GM23338 (cell line): ENCODE measurements around the gene REPIN1.

Experiments
- CREB1 ChIP-seq: fragments of 250-450 bp; sonication (Bioruptor Pico); IDR thresholded peaks from 2 replicates; pipeline ENCODE4 v1.5.0; 2020; ENCODE audit warnings: low read depth, mild to moderate bottlenecking, moderate library complexity
- EZH2 ChIP-seq: fragments of 200-600 bp; sonication (generic); IDR thresholded peaks from one replicate; pipeline ENCODE4 v1.8.0; 2017; ENCODE audit warnings: antibody characterized with exemption, mild to moderate bottlenecking, low read depth; ENCODE audit not compliant: unreplicated experiment
- EZH2phosphoT487 ChIP-seq: fragments of 200-600 bp; sonication (generic); IDR thresholded peaks from one replicate; pipeline ENCODE4 v1.8.1; 2018; ENCODE audit warnings: antibody characterized with exemption; ENCODE audit not compliant: unreplicated experiment
- JUNB ChIP-seq: IDR thresholded peaks from one replicate; pipeline ENCODE4 v1.6.1; 2016; ENCODE audit warnings: antibody characterized with exemption; ENCODE audit not compliant: unreplicated experiment
- NANOG ChIP-seq: IDR thresholded peaks from 2 replicates; pipeline ENCODE4 v1.6.1; 2016; ENCODE audit warnings: antibody characterized with exemption, borderline replicate concordance
- POLR2AphosphoS5 ChIP-seq: IDR thresholded peaks from 2 replicates; pipeline ENCODE4 v1.6.1; 2016; ENCODE audit warnings: antibody characterized with exemption, low read depth
- STAT1 ChIP-seq: IDR thresholded peaks from one replicate; pipeline ENCODE4 v1.6.1; 2016; ENCODE audit warnings: antibody characterized with exemption; ENCODE audit not compliant: unreplicated experiment
- ZNF114 ChIP-seq: fragments of 250-450 bp; sonication (Bioruptor Pico); IDR thresholded peaks from 2 replicates; pipeline ENCODE4 v1.5.0; 2020; ENCODE audit warnings: mild to moderate bottlenecking, moderate library complexity
- ZNF331 ChIP-seq: fragments of 250-450 bp; sonication (Bioruptor Pico); IDR thresholded peaks from 2 replicates; pipeline ENCODE4 v1.5.0; 2020; ENCODE audit warnings: low read depth, mild to moderate bottlenecking, moderate library complexity
- TF ChIP-seq, protein P1 (sequence below): IDR thresholded peaks from one replicate; pipeline ENCODE4 v1.6.1; 2018; ENCODE audit warnings: antibody characterized with exemption; ENCODE audit not compliant: unreplicated experiment
- TF ChIP-seq, protein P2 (sequence below), 2 experiments: fragments of 200-600 bp in 1 of 2; sonication (generic) in 1 of 2; conservative IDR thresholded peaks; 2 replicates each; pipeline versions ENCODE4 v1.5.1 to v1.6.1; 2016 to 2017; ENCODE audit warnings: antibody characterized with exemption in 2 of 2, low read depth in 2 of 2, mild to moderate bottlenecking in 2 of 2, moderate library complexity in 1 of 2
- TF ChIP-seq, protein P3 (sequence below): fragments of 250-450 bp; sonication (Bioruptor Pico); IDR thresholded peaks from 2 replicates; pipeline ENCODE4 v1.5.0; 2020; ENCODE audit warnings: mild to moderate bottlenecking, moderate library complexity
- TF ChIP-seq, protein P4 (sequence below): IDR thresholded peaks from 2 replicates; pipeline ENCODE4 v1.6.1; 2016; ENCODE audit warnings: antibody characterized with exemption

DNA sequence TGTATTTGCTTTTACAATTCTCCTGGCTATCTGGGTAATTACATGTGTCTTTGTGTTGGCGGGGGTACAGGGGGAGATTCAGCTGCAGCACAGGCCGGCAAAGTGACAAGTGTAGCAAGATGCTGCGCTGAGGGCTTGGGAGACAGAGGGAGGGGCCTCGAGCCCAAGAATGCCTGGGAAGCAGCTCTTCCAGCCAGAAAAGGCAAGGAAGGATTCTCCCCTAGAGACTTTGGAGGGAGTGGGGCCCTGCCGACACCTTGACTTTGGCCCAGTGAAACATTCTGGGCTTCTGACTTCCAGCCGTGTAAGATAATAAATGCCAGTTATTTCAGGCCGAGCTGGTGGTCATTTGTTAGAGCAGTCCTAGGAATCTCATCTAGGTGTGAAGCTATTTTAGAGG lies 7.2 kb upstream of the REPIN1 start:
- TF ChIP-seq, protein P1, sequence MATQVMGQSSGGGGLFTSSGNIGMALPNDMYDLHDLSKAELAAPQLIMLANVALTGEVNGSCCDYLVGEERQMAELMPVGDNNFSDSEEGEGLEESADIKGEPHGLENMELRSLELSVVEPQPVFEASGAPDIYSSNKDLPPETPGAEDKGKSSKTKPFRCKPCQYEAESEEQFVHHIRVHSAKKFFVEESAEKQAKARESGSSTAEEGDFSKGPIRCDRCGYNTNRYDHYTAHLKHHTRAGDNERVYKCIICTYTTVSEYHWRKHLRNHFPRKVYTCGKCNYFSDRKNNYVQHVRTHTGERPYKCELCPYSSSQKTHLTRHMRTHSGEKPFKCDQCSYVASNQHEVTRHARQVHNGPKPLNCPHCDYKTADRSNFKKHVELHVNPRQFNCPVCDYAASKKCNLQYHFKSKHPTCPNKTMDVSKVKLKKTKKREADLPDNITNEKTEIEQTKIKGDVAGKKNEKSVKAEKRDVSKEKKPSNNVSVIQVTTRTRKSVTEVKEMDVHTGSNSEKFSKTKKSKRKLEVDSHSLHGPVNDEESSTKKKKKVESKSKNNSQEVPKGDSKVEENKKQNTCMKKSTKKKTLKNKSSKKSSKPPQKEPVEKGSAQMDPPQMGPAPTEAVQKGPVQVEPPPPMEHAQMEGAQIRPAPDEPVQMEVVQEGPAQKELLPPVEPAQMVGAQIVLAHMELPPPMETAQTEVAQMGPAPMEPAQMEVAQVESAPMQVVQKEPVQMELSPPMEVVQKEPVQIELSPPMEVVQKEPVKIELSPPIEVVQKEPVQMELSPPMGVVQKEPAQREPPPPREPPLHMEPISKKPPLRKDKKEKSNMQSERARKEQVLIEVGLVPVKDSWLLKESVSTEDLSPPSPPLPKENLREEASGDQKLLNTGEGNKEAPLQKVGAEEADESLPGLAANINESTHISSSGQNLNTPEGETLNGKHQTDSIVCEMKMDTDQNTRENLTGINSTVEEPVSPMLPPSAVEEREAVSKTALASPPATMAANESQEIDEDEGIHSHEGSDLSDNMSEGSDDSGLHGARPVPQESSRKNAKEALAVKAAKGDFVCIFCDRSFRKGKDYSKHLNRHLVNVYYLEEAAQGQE = no peak
- TF ChIP-seq EZH2 (no peak), ZNF114 (CRISPR knock-in tag) (no peak), ZNF331 (CRISPR knock-in tag) (no peak), POLR2AphosphoS5 (no peak), JUNB (no peak), EZH2phosphoT487 (no peak), CREB1 (CRISPR knock-in tag) (no peak), STAT1 (no peak), NANOG (no peak)
- TF ChIP-seq, protein P2, sequence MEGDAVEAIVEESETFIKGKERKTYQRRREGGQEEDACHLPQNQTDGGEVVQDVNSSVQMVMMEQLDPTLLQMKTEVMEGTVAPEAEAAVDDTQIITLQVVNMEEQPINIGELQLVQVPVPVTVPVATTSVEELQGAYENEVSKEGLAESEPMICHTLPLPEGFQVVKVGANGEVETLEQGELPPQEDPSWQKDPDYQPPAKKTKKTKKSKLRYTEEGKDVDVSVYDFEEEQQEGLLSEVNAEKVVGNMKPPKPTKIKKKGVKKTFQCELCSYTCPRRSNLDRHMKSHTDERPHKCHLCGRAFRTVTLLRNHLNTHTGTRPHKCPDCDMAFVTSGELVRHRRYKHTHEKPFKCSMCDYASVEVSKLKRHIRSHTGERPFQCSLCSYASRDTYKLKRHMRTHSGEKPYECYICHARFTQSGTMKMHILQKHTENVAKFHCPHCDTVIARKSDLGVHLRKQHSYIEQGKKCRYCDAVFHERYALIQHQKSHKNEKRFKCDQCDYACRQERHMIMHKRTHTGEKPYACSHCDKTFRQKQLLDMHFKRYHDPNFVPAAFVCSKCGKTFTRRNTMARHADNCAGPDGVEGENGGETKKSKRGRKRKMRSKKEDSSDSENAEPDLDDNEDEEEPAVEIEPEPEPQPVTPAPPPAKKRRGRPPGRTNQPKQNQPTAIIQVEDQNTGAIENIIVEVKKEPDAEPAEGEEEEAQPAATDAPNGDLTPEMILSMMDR (conservative IDR thresholded peaks at IDR 0.05; ENCODE audit: low read depth in 2 of 2) = no peak
- TF ChIP-seq, protein P3, sequence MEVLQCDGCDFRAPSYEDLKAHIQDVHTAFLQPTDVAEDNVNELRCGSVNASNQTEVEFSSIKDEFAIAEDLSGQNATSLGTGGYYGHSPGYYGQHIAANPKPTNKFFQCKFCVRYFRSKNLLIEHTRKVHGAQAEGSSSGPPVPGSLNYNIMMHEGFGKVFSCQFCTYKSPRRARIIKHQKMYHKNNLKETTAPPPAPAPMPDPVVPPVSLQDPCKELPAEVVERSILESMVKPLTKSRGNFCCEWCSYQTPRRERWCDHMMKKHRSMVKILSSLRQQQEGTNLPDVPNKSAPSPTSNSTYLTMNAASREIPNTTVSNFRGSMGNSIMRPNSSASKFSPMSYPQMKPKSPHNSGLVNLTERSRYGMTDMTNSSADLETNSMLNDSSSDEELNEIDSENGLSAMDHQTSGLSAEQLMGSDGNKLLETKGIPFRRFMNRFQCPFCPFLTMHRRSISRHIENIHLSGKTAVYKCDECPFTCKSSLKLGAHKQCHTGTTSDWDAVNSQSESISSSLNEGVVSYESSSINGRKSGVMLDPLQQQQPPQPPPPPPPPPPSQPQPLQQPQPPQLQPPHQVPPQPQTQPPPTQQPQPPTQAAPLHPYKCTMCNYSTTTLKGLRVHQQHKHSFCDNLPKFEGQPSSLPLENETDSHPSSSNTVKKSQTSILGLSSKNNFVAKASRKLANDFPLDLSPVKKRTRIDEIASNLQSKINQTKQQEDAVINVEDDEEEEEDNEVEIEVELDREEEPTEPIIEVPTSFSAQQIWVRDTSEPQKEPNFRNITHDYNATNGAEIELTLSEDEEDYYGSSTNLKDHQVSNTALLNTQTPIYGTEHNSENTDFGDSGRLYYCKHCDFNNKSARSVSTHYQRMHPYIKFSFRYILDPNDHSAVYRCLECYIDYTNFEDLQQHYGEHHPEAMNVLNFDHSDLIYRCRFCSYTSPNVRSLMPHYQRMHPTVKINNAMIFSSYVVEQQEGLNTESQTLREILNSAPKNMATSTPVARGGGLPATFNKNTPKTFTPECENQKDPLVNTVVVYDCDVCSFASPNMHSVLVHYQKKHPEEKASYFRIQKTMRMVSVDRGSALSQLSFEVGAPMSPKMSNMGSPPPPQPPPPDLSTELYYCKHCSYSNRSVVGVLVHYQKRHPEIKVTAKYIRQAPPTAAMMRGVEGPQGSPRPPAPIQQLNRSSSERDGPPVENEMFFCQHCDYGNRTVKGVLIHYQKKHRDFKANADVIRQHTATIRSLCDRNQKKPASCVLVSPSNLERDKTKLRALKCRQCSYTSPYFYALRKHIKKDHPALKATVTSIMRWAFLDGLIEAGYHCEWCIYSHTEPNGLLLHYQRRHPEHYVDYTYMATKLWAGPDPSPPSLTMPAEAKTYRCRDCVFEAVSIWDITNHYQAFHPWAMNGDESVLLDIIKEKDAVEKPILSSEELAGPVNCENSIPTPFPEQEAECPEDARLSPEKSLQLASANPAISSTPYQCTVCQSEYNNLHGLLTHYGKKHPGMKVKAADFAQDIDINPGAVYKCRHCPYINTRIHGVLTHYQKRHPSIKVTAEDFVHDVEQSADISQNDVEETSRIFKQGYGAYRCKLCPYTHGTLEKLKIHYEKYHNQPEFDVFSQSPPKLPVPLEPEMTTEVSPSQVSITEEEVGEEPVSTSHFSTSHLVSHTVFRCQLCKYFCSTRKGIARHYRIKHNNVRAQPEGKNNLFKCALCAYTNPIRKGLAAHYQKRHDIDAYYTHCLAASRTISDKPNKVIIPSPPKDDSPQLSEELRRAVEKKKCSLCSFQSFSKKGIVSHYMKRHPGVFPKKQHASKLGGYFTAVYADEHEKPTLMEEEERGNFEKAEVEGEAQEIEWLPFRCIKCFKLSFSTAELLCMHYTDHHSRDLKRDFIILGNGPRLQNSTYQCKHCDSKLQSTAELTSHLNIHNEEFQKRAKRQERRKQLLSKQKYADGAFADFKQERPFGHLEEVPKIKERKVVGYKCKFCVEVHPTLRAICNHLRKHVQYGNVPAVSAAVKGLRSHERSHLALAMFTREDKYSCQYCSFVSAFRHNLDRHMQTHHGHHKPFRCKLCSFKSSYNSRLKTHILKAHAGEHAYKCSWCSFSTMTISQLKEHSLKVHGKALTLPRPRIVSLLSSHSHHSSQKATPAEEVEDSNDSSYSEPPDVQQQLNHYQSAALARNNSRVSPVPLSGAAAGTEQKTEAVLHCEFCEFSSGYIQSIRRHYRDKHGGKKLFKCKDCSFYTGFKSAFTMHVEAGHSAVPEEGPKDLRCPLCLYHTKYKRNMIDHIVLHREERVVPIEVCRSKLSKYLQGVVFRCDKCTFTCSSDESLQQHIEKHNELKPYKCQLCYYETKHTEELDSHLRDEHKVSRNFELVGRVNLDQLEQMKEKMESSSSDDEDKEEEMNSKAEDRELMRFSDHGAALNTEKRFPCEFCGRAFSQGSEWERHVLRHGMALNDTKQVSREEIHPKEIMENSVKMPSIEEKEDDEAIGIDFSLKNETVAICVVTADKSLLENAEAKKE = no peak
- TF ChIP-seq, protein P4, sequence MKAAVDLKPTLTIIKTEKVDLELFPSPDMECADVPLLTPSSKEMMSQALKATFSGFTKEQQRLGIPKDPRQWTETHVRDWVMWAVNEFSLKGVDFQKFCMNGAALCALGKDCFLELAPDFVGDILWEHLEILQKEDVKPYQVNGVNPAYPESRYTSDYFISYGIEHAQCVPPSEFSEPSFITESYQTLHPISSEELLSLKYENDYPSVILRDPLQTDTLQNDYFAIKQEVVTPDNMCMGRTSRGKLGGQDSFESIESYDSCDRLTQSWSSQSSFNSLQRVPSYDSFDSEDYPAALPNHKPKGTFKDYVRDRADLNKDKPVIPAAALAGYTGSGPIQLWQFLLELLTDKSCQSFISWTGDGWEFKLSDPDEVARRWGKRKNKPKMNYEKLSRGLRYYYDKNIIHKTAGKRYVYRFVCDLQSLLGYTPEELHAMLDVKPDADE = no peak
